ENCODE measurements around the gene UBAP1L. TPM values are rescaled to one million over a fixed set of nuclear protein-coding genes. Genes with fewer than 3 reads are reported as not detected.
A peak's percentile ranks its signal among the peaks of the same experiment; 100 is the strongest.

Gene UBAP1L
- total and polyA plus RNA-seq, 2 of the 4 experiments (the other 2 are of a cell fraction), result 0.36 to 1.1 TPM

- Histone ChIP-seq H3K4me1 (ENCODE audit: control insufficient read depth, insufficient read depth, low read length) (peaks cover 3% of the 10 kb centered on the region), H3K18ac (ENCODE audit: low read depth, low read length) (peak within 1 kb of the TSS; percentile 87; the same call in 1 of the 2 replicates), H4K5ac (ENCODE audit: low read depth, low read length) (peak within 1 kb of the TSS; percentile 100), H2BK120ac (ENCODE audit: low read depth, low read length) (no peak within 1 kb of the TSS), H3K27me3 (ENCODE audit: control insufficient read depth, insufficient read depth, low read length) (no peaks in the 10 kb centered on the region), H4K20me1 (ENCODE audit: insufficient read depth, low read length) (peaks cover 20% of the 10 kb centered on the region; the same call in 1 of the 2 replicates), H2BK15ac (ENCODE audit: low read depth, low read length) (peak within 1 kb of the TSS; percentile 13; the same call in 1 of the 3 replicates), H3K14ac (replicated peaks; ENCODE audit: low read depth, low read length) (peak within 1 kb of the TSS; percentile 100), H2BK5ac (ENCODE audit: low read depth, low read length, poor library complexity, severe bottlenecking) (peak within 1 kb of the TSS; percentile 94), H3K4me2 (ENCODE audit: low read depth, low read length) (peak within 1 kb of the TSS; percentile 99), H3K9ac (ENCODE audit: low read depth, low read length) (peak within 1 kb of the TSS; percentile 96), H3K23ac (ENCODE audit: low read depth, low read length) (peak within 1 kb of the TSS; percentile 94), H3K9me3 (ENCODE audit: control insufficient read depth, insufficient read depth, low read length) (peaks cover 2% of the 10 kb centered on the region; the same call in 1 of the 2 replicates), H2AK5ac (ENCODE audit: low read depth, low read length) (peak within 1 kb of the TSS; percentile 59), H2AFZ (replicated peaks; ENCODE audit: low read length, poor library complexity) (peak within 1 kb of the TSS; percentile 92), H3K36me3 (ENCODE audit: control insufficient read depth, insufficient read depth, low read length) (peaks cover 10% of the 10 kb centered on the region), H2BK20ac (ENCODE audit: low read depth, low read length) (no peak within 1 kb of the TSS), H2AK9ac (replicated peaks; ENCODE audit: low read depth, low read length, poor library complexity) (peak within 1 kb of the TSS; percentile 94), H4K91ac (ENCODE audit: insufficient read depth, low read depth, low read length) (peak within 1 kb of the TSS; percentile 93), H3K79me1 (ENCODE audit: low read depth in 1 of 2, low read length in 2 of 2) (peaks cover 10 to 37% of the 10 kb centered on the region in 2 experiments), H3K56ac (ENCODE audit: extremely low read depth, insufficient read depth, low read length) (peak within 1 kb of the TSS; percentile 90), H3K9me1 (ENCODE audit: insufficient read depth, low read length) (no peaks in the 10 kb centered on the region; the same call in 1 of the 2 replicates), H3K27ac (ENCODE audit: insufficient read depth, low read length) (peak within 1 kb of the TSS; percentile 61), H3K4me3 (ENCODE audit: insufficient read depth, low read depth, low read length) (peak within 1 kb of the TSS; percentile 62), H4K8ac (ENCODE audit: low read depth in 2 of 2, low read length in 2 of 2) (peak within 1 kb of the TSS; percentile 85 to 99), H3K4ac (ENCODE audit: low read depth, low read length) (peak within 1 kb of the TSS; percentile 96)
- 0% methylated on average over 31 of the region's 45 CpGs; no CpG with 5 or more reads in 1 of the 2 experiments for WGBS, 2 experiments (ENCODE audit: extremely low coverage in 2 of 2, insufficient read length in 1 of 2)
- dilution Hi-C loops (cut with HindIII; ENCODE audit: low sequenced_read_pairs, unreplicated experiment) (no loop called here), in situ Hi-C loops (cut with MboI; ENCODE audit: low sequenced_read_pairs) (no loop called here), intact Hi-C loops (cut with micrococcal nuclease) (no loop called here)
- TF ChIP-seq CHD1 (IDR thresholded peaks at IDR 0.05; ENCODE audit: low read depth, low read length) (no peak), MXI1 (IDR thresholded peaks at IDR 0.05; ENCODE audit: borderline replicate concordance, low read depth, low read length) (peak; percentile 73; the same call in 1 of the 2 replicates), POLR2A (IDR thresholded peaks at IDR 0.05; ENCODE audit: low read depth, low read length) (peak; percentile 71; the same call in 1 of the 2 replicates)
- DNase-seq (peak; percentile 92), ATAC-seq (ENCODE audit: low read depth) (peak; percentile 87)
- CTCF ChIA-PET, result no interaction called here
- BruUV-seq (replicated peaks), result no TSS peak
- POLR2A ChIA-PET (ENCODE audit: unreplicated experiment), result no interaction called here
These were observed 18.7 kb upstream of the UBAP1L start, which contains the start of gene PDCD7 for GRCh38 chr15:65133548-65134200. PDCD7 (minus strand) TSS chr15:65133808; CDS start chr15:65133781, 27 bp downstream.
